Heart left ventricle (tissue), 16 donors: ENCODE results near the gene TNK2. TPM values are rescaled to one million over a fixed set of nuclear protein-coding genes. Genes with fewer than 3 reads are reported as not detected.

Source experiments
- ATAC-seq, 4 donors: fragments of 200-7000 bp; cut with Tn5 transposase; one replicate each; pipeline ENCODE4 v1.9.1; 2020 to 2022; ENCODE audit warnings: moderate library complexity in 4 of 4, mild to moderate bottlenecking in 3 of 4, moderate number of reproducible peaks in 1 of 4
- DNase-seq, 5 donors: peaks; one replicate each; pipeline ENCODE4 v3.0.0-alpha.2; 2020
- H3K27ac ChIP-seq, 12 donors: fragments of 200-600 bp; sonication (generic) in 4 of 12; one replicate each; pipeline versions ENCODE4 v1.5.0 to v1.8.0; 2016 to 2022; ENCODE audit warnings: mild to moderate bottlenecking in 2 of 12
- H3K27me3 ChIP-seq, 9 donors: fragments of 200-600 bp; sonication (generic) in 2 of 9; one replicate each; pipeline versions ENCODE4 v1.5.1 to v1.8.0; 2016 to 2022; ENCODE audit warnings: mild to moderate bottlenecking in 3 of 9
- H3K36me3 ChIP-seq, 9 donors: fragments of 200-600 bp; sonication (generic) in 2 of 9; one replicate each; pipeline versions ENCODE4 v1.5.0 to v1.8.0; 2018 to 2022; ENCODE audit warnings: mild to moderate bottlenecking in 2 of 9
- H3K4me1 ChIP-seq, 12 donors: fragments of 200-600 bp; sonication (generic) in 4 of 12; one replicate each; pipeline versions ENCODE4 v1.5.0 to v1.8.0; 2016 to 2022; ENCODE audit warnings: mild to moderate bottlenecking in 3 of 12
- H3K4me3 ChIP-seq, 12 donors: fragments of 200-600 bp; sonication (generic) in 4 of 12; one replicate each; pipeline versions ENCODE4 v1.5.0 to v1.8.0; 2017 to 2022; ENCODE audit warnings: mild to moderate bottlenecking in 9 of 12, moderate library complexity in 4 of 12
- H3K9me3 ChIP-seq, 12 donors: fragments of 200-600 bp; sonication (generic) in 4 of 12; one replicate each; pipeline versions ENCODE4 v1.5.0 to v1.8.0; 2016 to 2022; ENCODE audit warnings: mild to moderate bottlenecking in 1 of 12
- POLR2A ChIP-seq, 2 donors: fragments of 450-650 bp; IDR thresholded peaks; one replicate each; pipeline ENCODE4 v1.6.1; 2017; ENCODE audit warnings: antibody characterized with exemption in 2 of 2, mild to moderate bottlenecking in 2 of 2, moderate library complexity in 2 of 2
- WGBS, 4 donors: extraction: QIAGEN DNeasy Blood & Tissue Kit in 2 of 4; methylation state at CpG; one replicate each; pipeline versions ENCODE4 v1.1.5 to v1.1.7; 2013 to 2018; 5-methylcytosine and 5-hydroxymethylcytosine counted together
- intact Hi-C, 10 donors: fragments of 100-400 bp; cut with DNase I; formaldehyde crosslinking; loops; one replicate each; pipeline versions ENCODE4 v1.11.1 to v1.14.2; 2022
- polyA plus RNA-seq, 2 donors: library from polyadenylated mRNA; stranded (reverse); fragments of 200-250 nt; gene quantifications; one replicate each; pipeline ENCODE4 v1.2.3, GENCODE V29; 2013
- total RNA-seq, 9 donors: library from RNA; depleted of rRNA in 2 of 9; stranded (reverse); fragments of >200 nt in 2 of 9; fragmentation: NEBNext Ultra II Directional in 3 of 9; extraction: Animal tissue kit (Norgen Biotek cat#: 25700) in 3 of 9; gene quantifications; one replicate each; pipeline versions ENCODE4 v1.1.0 to v1.2.4, GENCODE V29; 2016 to 2023
- TF ChIP-seq, protein P1 (sequence below), 12 donors: fragments of 200-600 bp; sonication (generic) in 4 of 12; IDR thresholded peaks; one replicate each; pipeline versions ENCODE4 v1.5.0 to v1.8.0; 2018 to 2022; ENCODE audit warnings: antibody characterized with exemption in 12 of 12, mild to moderate bottlenecking in 5 of 12
- donor health status: ischemic (EF 13 %, LVEDD 7.1; RV severe dilation, severe dysfunction).
- donor health status: healthy with polysubstance abuse.
- donor health status: DM: no; HTN: yes; CAD: no.
- donor health status: DM: no; HTN: no; CAD: no.
- donor health status: ischemic (EF 25% LVEDD 6.9; RV normal size, moderate dysfunction).
- donor health status: ischemic (EF 25% LVEDD 5.7; RV mildly dilated, moderate dysfunction).
- donor health status: healthy.
- donor health status: DM: yes; HTN: yes; CAD: no.
- donor health status: ischemic (EF 35%, LVEDD 5.7; RV mildly dilated, moderate dysfunction).
- donor health status: nonischemic (EF 11% LVEDD 7.7; RV severe dilation, severe dysfunction).
- donor health status: DM: yes; HTN: yes; CAD: no.
- donor health status: PGD.
- donor health status: ischemic (EF 29% LVEDD 5.4; RV normal size, mild dysfunction).
- donor health status: nonischemic (EF 23%, LVEDD 6.1; RV moderate dilation, normal function).

The TNK2 gene
- total and polyA plus RNA-seq, 11 donors: 13.5 to 59.7 (median 28.7) TPM

DNA sequence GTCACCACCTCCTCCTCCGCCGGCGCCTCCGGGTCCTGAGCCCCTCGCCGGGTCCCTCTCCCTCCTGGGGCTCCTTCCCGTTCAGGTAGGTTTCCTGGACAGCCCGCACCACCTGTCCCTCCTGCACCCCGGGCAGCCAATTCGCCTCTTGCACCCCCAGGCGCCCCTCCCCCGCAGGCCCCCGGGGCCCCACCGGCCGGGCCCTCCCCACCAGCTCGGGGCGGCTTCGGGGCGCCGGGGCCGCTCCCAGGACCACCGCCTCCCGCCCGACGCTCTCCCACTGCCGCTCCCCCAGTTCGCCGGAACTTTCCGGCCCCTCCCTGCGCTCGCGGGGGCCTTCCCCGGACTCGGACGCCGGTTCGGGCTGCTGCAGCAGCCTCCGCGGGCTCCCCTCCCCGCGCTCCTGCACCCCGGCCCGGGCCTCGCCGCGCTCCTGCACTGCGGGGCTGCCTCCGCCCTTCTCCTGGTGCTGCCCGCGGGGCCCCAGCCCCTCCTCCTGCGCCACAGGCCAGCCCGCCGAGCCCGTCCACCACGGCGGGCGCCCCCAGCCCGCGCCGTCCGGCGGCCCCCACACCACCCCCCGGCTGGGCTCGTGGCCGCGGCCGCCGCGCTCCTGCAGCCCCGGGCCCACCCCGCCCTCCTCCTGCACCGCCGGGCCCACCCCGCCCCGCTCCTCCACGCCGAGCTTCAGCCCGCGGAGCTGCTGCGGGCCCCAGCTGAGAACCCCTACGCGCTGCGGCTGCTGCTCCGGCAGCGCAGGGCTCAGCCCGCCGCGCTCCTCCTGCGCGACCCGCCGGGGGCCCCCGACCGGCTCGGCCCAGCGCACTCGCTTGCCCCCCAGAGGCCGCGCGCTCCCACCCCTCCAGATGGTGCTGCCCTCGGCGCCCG is 587 bp upstream of the TNK2 start:
- DNase-seq (peak in 2 of 5 donors; percentile 35 to 43), ATAC-seq (peak in 2 of 4 donors; percentile 6 to 10)
- Histone ChIP-seq H3K27me3 (no peaks in the 10 kb centered on the region), H3K4me1 (peaks cover 4 to 51% (median 28%) of the 10 kb centered on the region in 12 donors), H3K9me3 (no peaks in the 10 kb centered on the region), H3K27ac (peak overlapping the region in 8 of 12 donors; percentile 15 to 94 (median 57)), H3K4me3 (peak overlapping the region; percentile 36 to 90 (median 68)), H3K36me3 (no peaks in the 10 kb centered on the region)
- TF ChIP-seq, protein P1, sequence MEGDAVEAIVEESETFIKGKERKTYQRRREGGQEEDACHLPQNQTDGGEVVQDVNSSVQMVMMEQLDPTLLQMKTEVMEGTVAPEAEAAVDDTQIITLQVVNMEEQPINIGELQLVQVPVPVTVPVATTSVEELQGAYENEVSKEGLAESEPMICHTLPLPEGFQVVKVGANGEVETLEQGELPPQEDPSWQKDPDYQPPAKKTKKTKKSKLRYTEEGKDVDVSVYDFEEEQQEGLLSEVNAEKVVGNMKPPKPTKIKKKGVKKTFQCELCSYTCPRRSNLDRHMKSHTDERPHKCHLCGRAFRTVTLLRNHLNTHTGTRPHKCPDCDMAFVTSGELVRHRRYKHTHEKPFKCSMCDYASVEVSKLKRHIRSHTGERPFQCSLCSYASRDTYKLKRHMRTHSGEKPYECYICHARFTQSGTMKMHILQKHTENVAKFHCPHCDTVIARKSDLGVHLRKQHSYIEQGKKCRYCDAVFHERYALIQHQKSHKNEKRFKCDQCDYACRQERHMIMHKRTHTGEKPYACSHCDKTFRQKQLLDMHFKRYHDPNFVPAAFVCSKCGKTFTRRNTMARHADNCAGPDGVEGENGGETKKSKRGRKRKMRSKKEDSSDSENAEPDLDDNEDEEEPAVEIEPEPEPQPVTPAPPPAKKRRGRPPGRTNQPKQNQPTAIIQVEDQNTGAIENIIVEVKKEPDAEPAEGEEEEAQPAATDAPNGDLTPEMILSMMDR (IDR thresholded peaks at IDR 0.05): no peak
- no peak for TF ChIP-seq POLR2A (IDR thresholded peaks at IDR 0.05)
- 0 to 1% (median 1%) methylated on average over 17 to 103 of the region's 103 CpGs for WGBS, 4 donors
- intact Hi-C loops: loop anchor here in 3 of 10 donors (2.0 kb wide), 1 partner anchor 14 kb away; no protein-coding TSS in a partner anchor

DNA sequence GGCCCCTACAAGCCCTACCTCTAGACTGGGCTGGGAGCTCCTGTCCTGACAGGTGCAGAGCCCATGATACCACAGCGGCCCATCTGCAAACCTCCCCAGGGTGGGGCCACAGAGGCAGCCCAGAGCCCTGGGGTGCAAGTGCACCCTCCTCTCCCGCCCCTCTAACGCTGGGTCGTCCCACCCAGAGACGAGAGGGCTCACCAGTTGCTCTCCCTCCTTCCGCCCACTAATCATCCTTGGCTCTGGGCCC is 742 bp downstream of the TNK2 start:
- WGBS, 4 donors: 15 to 42% (median 27%) methylated on average over 2 to 6 of the region's 6 CpGs
- Histone ChIP-seq H3K4me3 (peak overlapping the region in 9 of 12 donors; percentile 54 to 83 (median 68)), H3K36me3 (no peaks in the 10 kb centered on the region), H3K27ac (peak overlapping the region in 6 of 12 donors; percentile 45 to 94 (median 52)), H3K4me1 (peaks cover 4 to 64% (median 28%) of the 10 kb centered on the region in 12 donors), H3K27me3 (no peaks in the 10 kb centered on the region), H3K9me3 (no peaks in the 10 kb centered on the region)
- intact Hi-C loops: no loop called here
- TF ChIP-seq, protein P1 (IDR thresholded peaks at IDR 0.05): no peak
- TF ChIP-seq POLR2A (IDR thresholded peaks at IDR 0.05): no peak
- DNase-seq (no peak), ATAC-seq (no peak)

DNA sequence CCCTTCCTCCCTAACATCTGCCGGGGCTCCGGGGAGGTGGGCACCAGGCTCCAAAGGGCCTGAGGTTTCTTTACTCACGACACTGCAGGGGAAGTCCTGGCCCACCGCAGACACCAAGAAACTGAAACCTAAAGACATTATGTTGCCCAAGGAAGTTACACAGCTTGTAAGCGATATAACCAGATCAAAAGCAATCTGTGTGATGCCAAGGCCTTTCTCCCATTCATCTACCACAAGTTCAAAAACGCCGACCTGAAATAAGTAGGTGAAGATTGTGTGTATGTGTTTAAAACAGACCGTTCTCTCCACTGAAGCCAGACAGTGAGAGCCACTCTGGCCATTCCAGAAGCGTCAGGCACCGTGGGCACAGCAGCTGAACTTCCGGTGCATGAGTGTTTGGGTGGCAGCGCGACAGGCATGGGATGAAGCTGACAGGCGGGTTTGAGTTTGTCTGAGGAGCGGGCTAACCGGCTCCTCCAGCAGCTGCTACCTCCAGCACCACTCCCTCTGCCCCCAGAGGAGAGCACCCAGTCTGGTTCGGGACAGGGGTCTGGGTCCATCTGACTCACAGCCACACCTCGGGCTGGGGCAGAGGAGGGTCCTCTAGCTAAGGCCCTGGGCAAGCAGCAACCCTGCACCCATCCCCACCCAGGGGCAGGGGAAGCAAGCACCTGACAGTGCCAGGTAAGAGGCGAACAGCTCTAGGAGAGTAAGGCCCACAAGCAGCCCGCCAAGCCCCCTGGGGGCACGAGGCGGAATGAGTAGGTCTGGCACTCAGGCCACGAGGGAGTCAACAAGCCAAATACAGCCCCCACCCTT is 1.3 kb downstream of the TNK2 start:
- peak in 1 of 5 donors; percentile 51 for DNase-seq
- WGBS, 4 donors: 62 to 76% (median 71%) methylated on average over 15 to 23 of the region's 23 CpGs

More for the DNA sequence above, 1.3 kb downstream of the TNK2 start:
- Histone ChIP-seq H3K9me3 (no peaks in the 10 kb centered on the region), H3K27ac (peak overlapping the region in 6 of 12 donors; percentile 38 to 94 (median 52)), H3K36me3 (no peaks in the 10 kb centered on the region), H3K27me3 (no peaks in the 10 kb centered on the region), H3K4me1 (peaks cover 4 to 70% (median 28%) of the 10 kb centered on the region in 12 donors), H3K4me3 (peak overlapping the region in 8 of 12 donors; percentile 54 to 83 (median 70))
- peak in 2 of 4 donors; percentile 18 to 55 for ATAC-seq
- intact Hi-C loops: no loop called here
- no peak for TF ChIP-seq POLR2A (IDR thresholded peaks at IDR 0.05)
- TF ChIP-seq, protein P1 (IDR thresholded peaks at IDR 0.05): no peak
